ENCODE measurements around the gene ZNF467.

ZNF467 gene

GRCh38 chr7:149787428-149788299 lies 14.3 kb upstream of the ZNF467 start:
- no peak for DNase-seq (ENCODE audit: low read depth in 2 of 2)

- DNase-seq (ENCODE audit: low read depth in 2 of 2): no peak
These were observed 12.6 kb upstream of the ZNF467 start for GRCh38 chr7:149785983-149786382.

- DNase-seq (ENCODE audit: low read depth in 2 of 2): no peak
These were observed 12.0 kb upstream of the ZNF467 start for GRCh38 chr7:149785402-149785801.

- no peak for DNase-seq (ENCODE audit: low read depth in 2 of 2)
These were observed 10.8 kb upstream of the ZNF467 start for GRCh38 chr7:149784251-149784608.

GRCh38 chr7:149783386-149784250 lies 10.2 kb upstream of the ZNF467 start:
- no peak for DNase-seq (ENCODE audit: low read depth in 2 of 2)

- DNase-seq (ENCODE audit: low read depth in 2 of 2): no peak
These were observed 9.4 kb upstream of the ZNF467 start for GRCh38 chr7:149782682-149783345.

- no peak for DNase-seq (ENCODE audit: low read depth in 2 of 2)
These were observed 8.5 kb upstream of the ZNF467 start for GRCh38 chr7:149781921-149782320.

- DNase-seq (ENCODE audit: low read depth in 2 of 2): no peak
These were observed 7.4 kb upstream of the ZNF467 start for GRCh38 chr7:149780636-149781419.

GRCh38 chr7:149780056-149780455 lies 6.7 kb upstream of the ZNF467 start:
- DNase-seq (ENCODE audit: low read depth in 2 of 2): no peak

- no peak for DNase-seq (ENCODE audit: low read depth in 2 of 2)
These were observed 6.1 kb upstream of the ZNF467 start for GRCh38 chr7:149779502-149779805.

- no peak for DNase-seq (ENCODE audit: low read depth in 2 of 2)
These were observed 5.5 kb upstream of the ZNF467 start for GRCh38 chr7:149778696-149779501.

GRCh38 chr7:149778327-149778637 lies 4.9 kb upstream of the ZNF467 start:
- DNase-seq (ENCODE audit: low read depth in 2 of 2): no peak

GRCh38 chr7:149777551-149778326 lies 4.4 kb upstream of the ZNF467 start:
- no peak for DNase-seq (ENCODE audit: low read depth in 2 of 2)

- DNase-seq (ENCODE audit: low read depth in 2 of 2): no peak
These were observed 3.5 kb upstream of the ZNF467 start for GRCh38 chr7:149776848-149777407.

- DNase-seq (ENCODE audit: low read depth in 2 of 2): no peak
These were observed 2.9 kb upstream of the ZNF467 start for GRCh38 chr7:149776289-149776688.

- DNase-seq (ENCODE audit: low read depth in 2 of 2): no peak
These were observed 1.8 kb upstream of the ZNF467 start for GRCh38 chr7:149775176-149775556.

GRCh38 chr7:149774237-149775175 lies 1.1 kb upstream of the ZNF467 start:
- DNase-seq (ENCODE audit: low read depth in 2 of 2): no peak

GRCh38 chr7:149772956-149773434 lies 393 bp downstream of the ZNF467 start:
- DNase-seq (ENCODE audit: low read depth in 2 of 2): no peak

Measured in activated CD8-positive, alpha-beta memory T cell treated with anti-CD3 and anti-CD28 coated beads for 4 hours (primary cell).